ENCODE data around the gene SRPK3. TPM values are rescaled to one million over a fixed set of nuclear protein-coding genes. Genes with fewer than 3 reads are reported as not detected.
A peak's percentile ranks its signal among the peaks of the same experiment; 100 is the strongest.

Gene SRPK3
- total RNA-seq, 2 donors from 2014 or later: 19.4 to 24.6 TPM

DNA sequence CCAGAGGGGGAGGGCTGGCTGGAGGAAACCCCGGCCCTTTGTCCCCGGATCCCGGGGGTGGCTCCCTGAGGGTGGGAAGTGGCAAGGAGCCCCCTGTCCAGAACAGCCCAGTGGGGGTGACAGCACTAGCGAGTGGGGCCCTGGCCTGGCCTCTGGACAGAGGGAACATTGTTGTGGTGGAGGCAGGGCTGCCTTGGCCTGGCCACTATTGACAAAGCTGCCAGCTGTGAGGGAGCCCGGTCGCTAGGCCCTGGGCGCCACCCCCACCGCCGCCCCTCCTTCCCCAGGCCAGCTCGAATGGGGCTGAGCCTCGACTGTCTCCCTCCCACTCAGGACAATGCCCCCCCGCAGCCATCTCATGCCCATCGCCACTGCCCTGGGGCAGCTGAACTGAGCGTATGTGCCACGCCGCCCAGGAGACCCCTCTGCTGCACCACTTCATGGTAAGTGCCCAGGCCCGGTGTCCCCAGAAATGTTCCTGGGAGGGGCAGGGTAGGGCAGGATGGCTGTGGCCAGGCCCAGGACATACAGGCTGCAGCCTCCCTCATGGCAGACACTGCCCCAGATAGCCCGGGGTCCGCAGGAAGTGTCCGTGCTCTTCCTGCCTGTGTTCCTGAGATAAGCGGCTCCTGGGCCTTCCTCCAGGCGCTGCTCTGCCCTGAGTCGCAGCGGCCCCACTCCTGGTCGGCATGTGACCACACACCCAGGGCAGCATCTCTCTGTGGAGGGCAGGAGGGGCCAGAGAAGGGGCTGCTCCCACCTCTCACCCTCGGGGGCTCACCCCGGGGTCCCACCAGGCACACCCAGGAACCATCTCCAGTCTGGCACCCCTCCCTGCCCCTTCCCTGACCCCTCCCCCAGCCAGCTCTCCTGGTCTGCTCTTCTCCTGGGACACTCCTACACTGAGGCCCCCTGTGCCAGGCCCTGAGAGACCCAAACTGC is 15.4 kb upstream of the SRPK3 start:
- Histone ChIP-seq H3K4me1 (peaks cover 0 to 22% of the 10 kb centered on the region in 2 donors), H3K27me3 (no peaks in the 10 kb centered on the region)
- TF ChIP-seq, protein P1, sequence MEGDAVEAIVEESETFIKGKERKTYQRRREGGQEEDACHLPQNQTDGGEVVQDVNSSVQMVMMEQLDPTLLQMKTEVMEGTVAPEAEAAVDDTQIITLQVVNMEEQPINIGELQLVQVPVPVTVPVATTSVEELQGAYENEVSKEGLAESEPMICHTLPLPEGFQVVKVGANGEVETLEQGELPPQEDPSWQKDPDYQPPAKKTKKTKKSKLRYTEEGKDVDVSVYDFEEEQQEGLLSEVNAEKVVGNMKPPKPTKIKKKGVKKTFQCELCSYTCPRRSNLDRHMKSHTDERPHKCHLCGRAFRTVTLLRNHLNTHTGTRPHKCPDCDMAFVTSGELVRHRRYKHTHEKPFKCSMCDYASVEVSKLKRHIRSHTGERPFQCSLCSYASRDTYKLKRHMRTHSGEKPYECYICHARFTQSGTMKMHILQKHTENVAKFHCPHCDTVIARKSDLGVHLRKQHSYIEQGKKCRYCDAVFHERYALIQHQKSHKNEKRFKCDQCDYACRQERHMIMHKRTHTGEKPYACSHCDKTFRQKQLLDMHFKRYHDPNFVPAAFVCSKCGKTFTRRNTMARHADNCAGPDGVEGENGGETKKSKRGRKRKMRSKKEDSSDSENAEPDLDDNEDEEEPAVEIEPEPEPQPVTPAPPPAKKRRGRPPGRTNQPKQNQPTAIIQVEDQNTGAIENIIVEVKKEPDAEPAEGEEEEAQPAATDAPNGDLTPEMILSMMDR (IDR thresholded peaks at IDR 0.05): no peak

GRCh38 chrX:153766098-153766817 is 14.6 kb upstream of the SRPK3 start:
- DNase-seq (ENCODE audit: low spot score): no peak
- Histone ChIP-seq H3K27ac (peak overlapping the region; percentile 64 to 77), H3K4me3 (peak overlapping the region in 1 of 2 donors; percentile 24), H3K4me1 (peaks cover 0 to 22% of the 10 kb centered on the region in 2 donors), H3K36me3 (no peaks in the 10 kb centered on the region), H3K27me3 (no peaks in the 10 kb centered on the region), H3K9me3 (no peaks in the 10 kb centered on the region)
- TF ChIP-seq, protein P1 (IDR thresholded peaks at IDR 0.05): no peak

More for the DNA sequence above, 15.4 kb upstream of the SRPK3 start:
- Histone ChIP-seq H3K36me3 (no peaks in the 10 kb centered on the region), H3K4me3 (peak overlapping the region in 1 of 2 donors; percentile 24), H3K27ac (peak overlapping the region; percentile 64 to 77), H3K9me3 (no peaks in the 10 kb centered on the region)
- no peak for DNase-seq (ENCODE audit: low spot score)

GRCh38 chrX:153766871-153767673 is 13.8 kb upstream of the SRPK3 start:
- H3K27me3 ChIP-seq: no peaks in the 10 kb centered on the region
- no peaks in the 10 kb centered on the region for H3K9me3 ChIP-seq
- H3K4me1 ChIP-seq: peaks cover 0 to 22% of the 10 kb centered on the region in 2 donors
- H3K4me3 ChIP-seq: no peak overlapping the region
- H3K27ac ChIP-seq: no peak overlapping the region
- DNase-seq (ENCODE audit: low spot score): no peak
- TF ChIP-seq, protein P1 (IDR thresholded peaks at IDR 0.05): no peak
- H3K36me3 ChIP-seq: no peaks in the 10 kb centered on the region

DNA sequence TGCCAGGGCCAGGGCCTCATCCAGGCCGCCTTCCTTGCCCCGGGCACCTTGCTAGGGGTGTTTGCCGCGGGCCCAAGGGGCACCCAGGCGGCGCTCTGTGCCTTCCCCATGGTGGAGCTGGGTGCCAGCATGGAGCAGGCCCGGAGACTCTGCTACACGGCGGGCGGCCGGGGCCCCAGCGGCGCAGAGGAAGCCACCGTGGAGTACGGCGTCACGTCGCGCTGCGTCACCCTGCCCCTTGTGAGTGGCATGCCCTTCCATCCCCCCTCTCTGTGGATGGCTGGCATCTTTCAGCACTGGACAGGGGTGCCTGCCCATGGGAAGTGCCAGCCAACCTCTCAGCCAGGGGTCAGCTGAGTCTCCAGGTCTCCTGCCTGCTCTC is 13.2 kb upstream of the SRPK3 start:
- TF ChIP-seq, protein P1 (IDR thresholded peaks at IDR 0.05): no peak
- Histone ChIP-seq H3K36me3 (no peaks in the 10 kb centered on the region), H3K4me3 (no peak overlapping the region), H3K27ac (no peak overlapping the region), H3K9me3 (no peaks in the 10 kb centered on the region), H3K27me3 (no peaks in the 10 kb centered on the region), H3K4me1 (peaks cover 0 to 22% of the 10 kb centered on the region in 2 donors)
- no peak for DNase-seq (ENCODE audit: low spot score)

GRCh38 chrX:153768311-153769157 is 12.3 kb upstream of the SRPK3 start:
- H3K9me3 ChIP-seq: no peaks in the 10 kb centered on the region
- TF ChIP-seq, protein P1 (IDR thresholded peaks at IDR 0.05): no peak
- DNase-seq (ENCODE audit: low spot score): no peak
- H3K36me3 ChIP-seq: no peaks in the 10 kb centered on the region
- H3K27me3 ChIP-seq: no peaks in the 10 kb centered on the region
- H3K4me1 ChIP-seq: peaks cover 0 to 22% of the 10 kb centered on the region in 2 donors
- no peak overlapping the region for H3K4me3 ChIP-seq
- no peak overlapping the region for H3K27ac ChIP-seq
